Kidney glomerular epithelial cell (primary cell): ENCODE measurements around the gene PLA2G5.

Experiments
- DNase-seq: peaks from one replicate; lab custom pipeline; 2025; lab: John Stamatoyannopoulos, UW

PLA2G5 gene

DNA sequence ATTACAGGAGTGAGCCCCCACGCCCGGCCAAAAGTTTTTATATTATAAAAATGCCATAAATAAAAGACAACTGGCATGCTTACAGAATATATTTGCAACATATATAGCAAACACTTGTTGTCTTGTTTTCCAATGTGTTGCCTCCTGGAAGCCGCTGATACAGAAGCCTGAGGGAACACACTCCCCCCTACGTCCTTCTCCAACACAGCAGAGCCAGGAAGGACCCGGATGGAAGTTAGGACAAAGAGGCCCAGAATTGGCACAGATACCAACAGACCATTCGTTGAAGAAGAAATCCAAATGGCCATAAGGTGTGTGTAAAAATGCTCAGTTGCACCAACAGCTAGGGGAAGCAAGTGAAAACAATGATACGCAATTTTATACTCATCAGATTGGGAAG, 1.3 kb upstream of the PLA2G5 start:
- DNase-seq: no peak

DNA sequence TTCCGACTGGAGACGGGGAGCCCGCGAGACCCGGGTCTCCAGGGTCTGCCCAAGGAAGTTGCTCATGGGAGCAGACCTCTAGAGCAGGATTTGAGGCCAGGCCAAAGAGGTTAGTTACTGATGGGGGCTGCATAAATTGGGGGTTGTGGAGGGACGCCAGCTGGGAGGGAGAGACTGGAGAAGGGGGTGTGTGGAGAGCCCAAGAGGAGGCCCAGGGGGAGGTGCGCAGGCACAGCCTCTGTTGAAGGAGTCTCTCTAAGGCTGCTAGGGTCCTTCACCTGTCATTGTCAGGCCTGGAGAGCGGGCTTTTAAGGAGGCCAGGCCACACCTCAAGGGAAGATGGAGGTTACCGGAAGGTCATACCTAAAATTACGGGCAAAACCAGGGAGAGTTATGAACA, 363 bp downstream of the PLA2G5 start:
- no peak for DNase-seq

DNA sequence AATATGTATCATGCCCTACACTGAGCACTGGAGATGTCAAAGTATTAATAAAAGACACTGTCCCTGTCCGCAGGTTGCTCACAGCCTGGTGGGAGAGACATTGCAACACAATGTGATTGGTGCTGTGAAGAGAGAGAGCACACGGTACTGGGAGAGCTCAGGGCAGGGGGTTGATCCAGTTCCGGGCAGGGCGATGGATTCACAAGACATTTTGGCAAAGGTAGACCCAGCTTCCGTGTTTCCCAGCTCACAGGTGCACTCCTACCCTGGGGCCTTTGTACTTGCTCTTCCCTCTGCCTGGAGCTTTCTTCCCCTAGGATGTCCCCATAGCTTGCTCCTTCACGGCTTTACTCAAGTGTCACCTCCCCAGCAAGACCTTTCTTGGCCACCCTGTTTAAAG, 1.4 kb downstream of the PLA2G5 start:
- DNase-seq: no peak

DNA sequence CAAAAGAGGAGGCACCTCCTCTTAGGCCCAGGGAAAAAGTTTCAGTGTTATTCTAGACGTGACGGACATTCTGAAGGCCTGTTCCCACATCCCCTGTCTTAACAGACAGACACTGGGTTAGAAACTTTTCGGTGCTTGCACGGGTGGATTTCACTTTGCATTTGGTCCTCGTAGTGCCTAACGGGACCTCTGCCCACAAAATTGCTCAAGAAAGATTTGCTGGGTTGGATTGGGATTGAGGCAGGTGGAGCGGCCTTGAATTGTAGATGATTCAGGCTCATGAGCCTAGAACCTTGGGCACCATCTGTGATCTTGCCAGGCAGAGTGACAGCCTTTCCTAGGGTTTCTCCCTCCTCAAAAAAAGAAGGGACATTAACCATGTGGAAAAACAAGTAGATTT, 2.8 kb downstream of the PLA2G5 start:
- no peak for DNase-seq

DNA sequence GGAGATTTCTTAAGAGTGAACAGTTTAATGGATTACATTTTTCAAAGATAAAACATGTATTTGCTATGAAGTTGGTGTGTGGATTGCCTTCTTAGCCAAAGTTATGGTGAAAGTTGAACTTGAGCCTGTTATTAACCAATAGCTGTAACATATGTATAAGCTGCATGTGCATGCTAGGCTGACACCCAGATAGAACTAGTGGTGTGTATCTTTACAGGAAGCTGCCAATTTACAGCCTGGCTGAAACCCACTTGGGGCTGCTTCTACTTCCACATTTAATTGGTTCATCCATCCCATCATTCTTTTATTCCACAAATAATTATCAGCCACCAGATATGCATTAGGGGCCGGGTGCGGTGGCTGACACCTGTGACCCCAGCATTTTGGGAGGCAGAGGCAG, 3.3 kb downstream of the PLA2G5 start:
- no peak for DNase-seq

DNA sequence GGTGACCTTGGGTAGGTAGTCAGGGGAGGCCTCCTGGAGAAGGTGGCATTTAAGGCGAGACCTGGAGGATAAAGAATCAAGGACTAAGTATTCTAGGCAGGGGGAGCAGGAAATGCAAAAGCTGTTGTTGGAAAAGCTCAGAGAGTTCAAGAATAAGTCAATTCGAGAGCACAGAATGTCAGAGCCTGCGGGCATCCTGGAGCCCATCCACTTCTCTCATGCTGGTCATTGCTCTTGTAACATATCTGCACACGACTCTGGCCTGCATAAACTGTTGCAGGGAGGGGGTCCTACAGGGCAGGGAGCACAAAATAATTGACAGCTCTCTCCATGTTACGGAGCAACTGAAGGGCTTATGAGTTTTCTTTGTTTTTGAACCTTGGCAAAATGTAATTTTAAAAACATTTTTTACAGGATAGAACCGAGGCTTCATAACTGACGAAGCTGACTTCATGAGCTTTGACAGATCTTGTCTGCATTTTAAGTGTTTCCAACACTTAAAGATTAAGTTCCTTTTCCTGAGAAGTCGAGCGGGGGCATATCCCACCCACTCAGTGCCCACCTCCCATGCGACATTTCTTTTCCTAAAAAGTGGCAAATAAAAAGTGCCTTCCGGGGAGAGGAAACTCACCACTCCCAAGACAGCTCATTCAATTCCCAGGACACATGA, 4.2 kb downstream of the PLA2G5 start:
- DNase-seq: no peak

DNA sequence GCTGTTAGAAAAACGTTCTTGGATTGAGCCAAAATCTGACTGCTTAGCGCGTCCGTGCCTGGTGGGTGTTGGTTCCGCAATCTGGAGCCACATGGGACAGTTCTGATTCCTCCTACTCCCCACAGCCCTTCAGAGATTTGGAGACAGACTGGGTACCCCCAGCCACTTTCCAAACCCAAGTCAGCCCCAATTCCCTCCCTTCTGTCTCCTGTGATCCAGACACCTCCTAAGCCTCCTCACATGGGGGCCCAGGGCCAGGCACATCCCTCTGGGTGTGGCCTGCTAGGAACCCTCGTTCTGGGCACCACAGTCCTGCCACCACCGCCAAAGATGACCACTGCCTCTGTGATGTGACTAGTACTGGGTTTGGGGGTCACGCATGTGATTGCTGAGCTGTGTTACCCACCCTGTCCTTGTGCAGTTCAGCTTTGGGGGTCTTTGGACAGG, 4.8 kb downstream of the PLA2G5 start:
- DNase-seq: no peak

DNA sequence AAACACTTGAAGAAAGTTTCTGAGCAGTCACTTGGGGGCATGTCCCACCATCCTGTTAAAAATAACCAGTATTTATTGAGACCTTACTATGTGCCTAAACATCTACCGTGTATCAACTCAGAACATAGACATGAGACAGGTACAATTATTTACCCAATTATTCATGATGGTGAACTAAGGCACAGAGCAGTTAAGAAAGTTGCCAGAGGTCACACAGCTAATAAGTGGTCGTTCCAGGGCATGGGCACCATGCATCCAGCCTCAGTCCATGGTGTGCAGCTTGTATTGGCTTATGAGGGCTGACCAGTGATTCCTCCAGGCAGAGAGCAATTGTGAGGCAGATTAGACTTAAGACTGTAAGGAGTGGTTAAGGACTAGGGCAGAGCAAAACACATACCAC, 5.4 kb downstream of the PLA2G5 start:
- no peak for DNase-seq

DNA sequence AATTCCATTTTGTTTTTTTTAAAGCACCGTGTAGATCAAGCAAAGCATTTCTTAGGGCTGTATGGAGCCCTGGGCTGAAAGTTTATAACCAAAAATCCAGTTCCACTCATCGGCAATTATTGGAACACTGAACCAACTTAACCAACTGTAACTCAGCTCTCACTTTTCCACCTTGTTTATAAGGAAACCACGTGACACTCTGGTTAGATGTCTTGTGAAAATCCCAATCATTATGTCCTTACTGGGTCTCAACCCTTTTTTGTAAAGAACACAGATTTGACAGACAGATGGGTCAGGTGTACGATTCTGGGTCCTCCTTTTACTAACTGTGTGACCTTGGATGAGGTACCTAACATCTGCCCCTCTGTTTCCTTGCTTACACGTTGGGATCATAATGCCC, 6.2 kb downstream of the PLA2G5 start:
- DNase-seq: no peak

DNA sequence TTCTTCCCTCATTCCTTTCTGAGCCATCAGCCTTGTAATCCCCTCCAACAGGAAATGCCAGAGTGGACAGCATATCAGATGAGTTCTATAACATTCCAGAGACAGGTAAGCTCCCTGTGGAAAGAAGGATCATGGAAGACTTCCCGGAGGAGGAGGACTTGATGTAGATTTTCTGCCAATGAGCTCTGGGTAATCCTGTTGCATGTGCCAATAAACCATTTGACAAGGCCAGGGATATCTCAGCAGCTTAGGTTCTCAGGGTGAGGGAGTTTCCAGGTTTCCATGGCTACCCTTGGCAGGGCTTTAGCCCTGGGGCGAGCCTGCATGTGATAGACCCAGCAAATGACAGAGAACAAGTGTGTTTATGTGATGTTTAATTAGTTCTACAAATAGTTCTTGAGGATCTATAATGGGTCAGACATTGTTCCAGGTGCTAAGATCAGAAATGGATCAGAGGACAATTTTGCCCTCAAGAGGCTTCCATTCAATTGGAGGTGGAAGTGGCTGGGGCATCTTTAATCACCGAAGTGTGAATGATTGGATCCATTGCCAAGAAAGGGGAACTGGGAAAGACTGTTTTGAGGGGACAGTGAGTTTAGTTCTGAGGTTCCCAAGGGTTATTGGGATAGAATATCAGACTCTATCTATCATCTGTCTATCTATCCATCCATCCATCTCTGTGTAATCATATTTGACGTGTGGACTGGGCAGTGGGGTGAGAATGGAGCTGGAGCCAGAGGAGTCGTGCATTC, 6.9 kb downstream of the PLA2G5 start:
- no peak for DNase-seq

DNA sequence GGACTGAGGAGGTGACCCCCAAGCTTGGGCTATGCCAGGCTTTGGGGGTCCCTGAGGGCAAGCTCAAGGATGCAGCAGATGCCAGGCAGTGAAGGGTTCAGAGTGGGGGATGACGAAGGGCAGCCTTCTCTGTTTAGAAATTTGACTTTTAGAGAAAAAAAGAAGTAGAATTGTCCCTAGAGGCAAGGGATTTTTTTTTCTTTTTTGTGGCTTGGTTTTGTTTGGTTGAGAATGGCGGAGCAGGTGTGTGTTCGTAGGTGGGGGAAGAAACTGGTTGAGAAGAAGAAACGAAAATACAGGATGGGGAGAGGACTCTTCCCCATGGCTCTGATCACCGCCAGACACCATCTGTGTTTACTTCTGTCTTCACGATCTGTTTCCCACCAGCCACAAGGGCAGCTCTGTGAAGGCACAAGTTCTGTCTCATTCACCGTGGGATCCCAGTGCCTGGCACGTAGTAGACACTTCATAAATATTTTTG, 8.2 kb downstream of the PLA2G5 start:
- no peak for DNase-seq

DNA sequence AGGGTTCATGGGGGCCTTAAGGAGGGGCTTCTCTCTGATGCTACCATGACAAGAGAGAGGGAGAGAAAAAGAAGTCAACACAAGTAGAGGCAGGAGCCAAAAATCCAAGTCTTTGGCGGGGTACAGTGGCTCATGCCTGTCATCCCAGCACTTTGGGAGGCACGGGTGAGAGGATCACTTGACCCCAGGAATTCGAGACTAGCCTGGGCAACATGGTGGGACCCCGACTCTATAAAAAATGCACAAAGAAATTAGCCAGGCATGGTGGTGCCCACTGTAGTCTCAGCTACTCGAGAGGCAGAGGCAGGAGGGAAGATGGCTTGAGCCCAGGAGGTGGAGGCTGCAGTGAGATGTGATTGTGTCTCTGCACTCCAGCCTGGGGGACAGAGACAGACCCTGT, 8.7 kb downstream of the PLA2G5 start:
- no peak for DNase-seq

DNA sequence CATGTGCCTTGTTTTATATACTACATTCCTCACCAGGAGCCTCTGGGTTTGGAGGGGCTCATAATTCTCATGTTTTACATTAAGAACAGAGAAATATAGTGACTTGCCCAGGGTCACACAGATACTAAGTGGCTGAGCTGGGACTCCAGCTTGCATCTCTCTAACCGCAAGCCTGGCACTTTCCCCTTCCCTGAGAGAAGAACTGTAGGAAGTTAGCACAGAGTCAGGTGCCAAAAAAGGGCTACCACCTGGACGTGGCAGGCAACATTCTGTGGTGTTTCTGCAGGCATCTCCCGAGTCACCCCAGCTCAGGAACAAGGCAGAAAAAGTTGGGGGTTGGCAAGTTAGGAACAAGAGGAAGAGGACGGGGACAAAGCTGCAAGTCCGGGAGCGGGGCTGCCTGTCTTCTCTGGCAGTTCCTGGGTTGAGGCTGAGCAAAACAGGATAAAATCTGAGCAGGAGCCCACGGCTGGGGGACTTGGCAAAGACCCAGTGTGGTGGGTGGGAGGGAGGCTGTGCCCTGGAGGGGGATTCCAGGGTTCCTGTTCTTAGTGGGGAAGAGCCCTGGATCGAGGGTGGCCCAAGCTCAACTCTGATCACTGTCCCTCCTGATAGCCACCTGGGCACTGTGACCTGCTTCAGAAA, 9.8 kb downstream of the PLA2G5 start:
- DNase-seq: no peak

DNA sequence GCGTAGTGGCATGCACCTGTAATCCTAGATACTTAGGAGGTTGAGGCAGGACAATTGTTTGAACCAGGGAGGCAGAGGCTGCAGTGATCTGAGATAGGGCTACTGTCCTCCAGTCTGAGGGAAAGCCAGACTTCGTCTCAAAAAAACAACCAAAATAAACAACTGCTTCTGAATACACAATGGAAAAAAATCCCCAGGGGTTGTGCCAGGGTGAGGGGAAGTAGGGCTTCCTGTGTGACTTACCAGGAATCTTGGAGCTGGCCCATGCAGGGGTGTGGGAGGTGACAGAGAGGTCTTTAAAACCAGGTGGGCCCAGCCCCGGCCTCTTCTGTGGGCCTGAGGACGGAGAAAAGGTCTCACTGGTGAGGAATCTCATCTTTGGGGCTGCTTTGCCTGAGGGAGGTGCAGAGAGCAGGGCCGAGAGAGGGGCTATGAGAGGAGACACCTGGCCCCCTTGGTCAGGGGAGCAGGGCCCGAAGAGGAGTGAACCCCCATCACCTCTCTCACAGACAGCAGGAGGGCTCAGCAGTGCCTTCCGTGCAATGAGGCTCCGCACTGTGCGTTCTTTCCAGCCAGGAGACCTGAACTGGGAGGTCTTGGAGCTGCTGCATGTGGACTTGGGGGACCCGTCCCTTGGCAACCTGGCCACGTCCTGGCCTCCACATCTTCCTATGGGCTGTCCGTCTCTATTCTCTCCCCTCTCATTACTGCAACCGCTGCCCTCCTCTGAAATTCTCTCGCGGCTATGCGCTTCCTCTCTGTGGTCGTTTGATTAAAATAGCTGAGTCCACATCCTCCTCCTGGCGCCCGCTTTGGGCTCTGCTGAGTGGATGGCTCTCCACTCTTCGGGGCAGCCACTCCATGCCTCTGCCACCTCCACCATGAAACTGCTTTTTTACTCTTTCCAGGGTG, 10.7 kb downstream of the PLA2G5 start:
- no peak for DNase-seq

DNA sequence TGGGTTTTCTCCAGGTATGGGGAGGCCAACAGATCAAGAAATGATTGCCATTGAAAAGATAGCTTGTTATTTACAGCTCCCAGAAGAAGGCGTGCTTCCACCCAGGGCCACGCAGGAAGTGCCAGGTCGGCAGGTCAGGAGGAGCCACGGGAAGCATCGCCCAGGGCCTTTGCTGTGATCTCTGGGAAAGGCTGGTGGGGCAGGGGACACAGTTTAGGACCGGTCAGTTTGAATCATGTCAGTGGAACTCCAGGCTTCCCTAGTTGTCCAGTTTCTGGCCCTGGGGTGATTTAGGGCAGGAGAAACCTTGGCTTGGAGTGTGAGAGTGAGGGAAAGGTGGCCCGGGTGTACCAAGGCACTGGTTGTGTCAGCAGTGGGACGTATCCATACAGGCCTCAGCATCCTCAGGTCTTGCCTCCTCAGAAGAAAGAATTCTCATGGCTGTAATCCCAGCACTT, 11.4 kb downstream of the PLA2G5 start:
- DNase-seq: no peak

DNA sequence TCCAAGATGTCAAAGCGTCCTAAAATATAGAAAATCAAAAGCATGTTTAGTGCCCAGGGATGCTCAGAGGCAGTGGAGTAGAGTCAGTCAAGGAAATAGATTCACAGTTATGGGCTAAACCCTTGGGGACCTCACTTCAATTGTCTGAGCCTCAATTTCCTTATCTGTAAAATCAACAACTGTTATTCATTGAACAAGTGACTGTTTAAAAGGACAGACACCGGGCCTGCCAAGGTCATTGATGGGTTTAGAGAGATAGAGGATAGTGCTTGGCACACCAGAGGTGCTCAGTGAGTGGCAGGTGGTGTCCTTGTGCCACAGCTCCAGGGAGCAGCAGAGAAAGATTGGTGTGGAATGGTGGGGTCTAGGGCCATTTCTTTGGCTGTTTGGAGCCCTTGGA, 12.8 kb downstream of the PLA2G5 start:
- DNase-seq: no peak

DNA sequence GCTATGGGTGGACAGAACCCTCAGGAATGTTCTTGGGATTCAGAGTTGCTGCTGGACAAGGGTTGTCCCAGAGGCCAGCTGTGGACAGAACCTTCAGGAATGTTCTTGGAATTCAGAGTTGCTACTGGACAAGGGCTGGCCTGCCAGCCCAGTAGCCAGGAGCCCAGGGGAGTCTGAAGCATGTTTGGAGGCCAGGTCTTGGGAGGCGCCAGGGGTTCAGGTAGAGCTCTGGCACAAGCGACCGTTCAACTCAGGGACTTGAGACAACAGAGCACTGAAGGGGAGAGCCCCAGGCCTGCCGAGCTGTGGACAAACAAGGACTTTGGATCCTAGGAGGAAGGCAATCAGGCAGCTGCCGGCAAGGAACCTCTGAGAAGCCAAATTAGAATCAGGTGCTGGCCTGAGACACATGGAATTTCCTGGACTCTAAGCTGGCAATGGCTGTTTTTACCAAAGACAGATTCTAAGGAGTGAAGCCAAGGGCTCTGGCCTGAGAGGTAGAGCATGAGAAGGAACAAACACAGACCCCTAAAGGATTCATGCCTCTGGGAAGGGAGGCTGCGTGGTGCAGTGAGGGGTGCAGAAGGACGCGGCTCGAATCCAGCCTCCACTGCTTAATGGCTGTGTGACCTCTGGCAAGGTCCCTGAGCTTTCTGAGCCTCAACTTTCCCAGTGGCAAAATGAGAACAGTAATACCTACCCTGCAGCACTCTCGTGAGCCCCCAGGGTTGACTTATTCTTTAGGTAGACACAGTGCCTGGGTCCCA, 13.4 kb downstream of the PLA2G5 start:
- no peak for DNase-seq

DNA sequence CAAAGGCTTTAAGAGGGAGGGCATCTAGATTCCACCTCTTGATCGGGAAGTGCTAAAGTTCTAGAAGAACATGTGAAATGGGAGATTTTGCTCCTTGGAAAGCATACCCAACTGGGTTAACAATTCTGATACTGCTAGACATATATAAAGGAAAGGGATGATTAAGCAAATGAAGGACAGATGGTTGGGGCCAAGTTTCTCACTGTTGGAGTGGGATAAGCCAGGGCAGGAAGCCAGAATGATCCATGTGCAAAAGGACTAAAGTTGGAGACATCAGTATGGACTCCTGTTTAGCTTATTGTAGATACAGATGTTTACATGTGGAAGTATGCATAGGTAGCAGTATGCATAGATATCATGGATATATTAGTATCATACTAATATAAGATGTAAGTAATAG, 16.8 kb downstream of the PLA2G5 start:
- no peak for DNase-seq

DNA sequence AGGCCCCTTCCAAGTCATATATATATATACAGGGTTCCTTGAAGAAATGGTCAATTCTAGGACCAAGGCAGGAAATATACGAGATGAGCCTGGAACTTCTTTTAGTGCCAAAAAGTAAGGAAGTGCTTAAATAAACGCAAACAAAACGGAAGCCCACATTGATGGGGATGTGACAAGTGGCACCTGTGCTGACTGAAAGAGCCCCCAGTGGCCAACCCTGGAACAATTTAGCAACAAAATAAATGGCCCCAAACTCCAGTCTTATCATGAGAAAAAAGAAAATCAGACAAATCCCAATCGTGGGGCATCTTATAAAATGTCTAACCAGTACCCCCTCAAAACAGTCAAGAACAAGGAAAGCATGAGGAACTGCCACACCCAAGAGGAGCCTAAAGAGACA, 17.7 kb downstream of the PLA2G5 start:
- DNase-seq: no peak

DNA sequence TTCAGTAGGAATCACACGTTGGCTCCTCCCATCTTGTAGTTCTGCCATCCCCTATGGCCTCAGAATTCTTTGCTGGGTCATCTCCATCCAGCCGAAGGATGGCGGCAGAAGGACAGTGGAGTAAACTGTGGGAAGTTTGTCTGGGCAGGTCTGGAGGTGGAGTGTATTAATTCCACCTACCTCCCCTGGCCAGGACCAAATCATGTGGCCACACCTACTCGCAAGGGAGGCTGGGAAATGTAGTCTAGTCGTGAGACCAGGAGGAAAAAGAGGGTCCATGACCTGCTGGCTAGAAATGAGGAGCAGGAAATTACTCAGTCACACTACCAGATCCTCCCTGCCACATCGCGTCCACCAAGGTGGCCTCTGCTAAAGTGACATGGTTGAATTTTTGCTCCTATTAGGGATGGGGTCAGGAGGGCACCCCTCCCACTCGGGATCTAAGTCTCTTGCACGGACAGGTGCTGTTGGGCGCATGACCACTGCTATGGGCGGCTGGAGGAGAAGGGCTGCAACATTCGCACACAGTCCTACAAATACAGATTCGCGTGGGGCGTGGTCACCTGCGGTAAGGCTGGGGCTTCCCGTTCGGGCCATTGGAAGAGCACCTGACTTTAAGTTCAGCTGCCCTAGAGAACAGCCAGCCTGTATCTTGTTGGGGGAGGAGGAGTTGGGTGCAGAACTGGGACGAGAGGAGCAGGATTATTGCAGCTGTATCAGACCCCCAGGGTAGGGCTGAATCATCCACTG, 19.5 kb downstream of the PLA2G5 start:
- DNase-seq: no peak

DNA sequence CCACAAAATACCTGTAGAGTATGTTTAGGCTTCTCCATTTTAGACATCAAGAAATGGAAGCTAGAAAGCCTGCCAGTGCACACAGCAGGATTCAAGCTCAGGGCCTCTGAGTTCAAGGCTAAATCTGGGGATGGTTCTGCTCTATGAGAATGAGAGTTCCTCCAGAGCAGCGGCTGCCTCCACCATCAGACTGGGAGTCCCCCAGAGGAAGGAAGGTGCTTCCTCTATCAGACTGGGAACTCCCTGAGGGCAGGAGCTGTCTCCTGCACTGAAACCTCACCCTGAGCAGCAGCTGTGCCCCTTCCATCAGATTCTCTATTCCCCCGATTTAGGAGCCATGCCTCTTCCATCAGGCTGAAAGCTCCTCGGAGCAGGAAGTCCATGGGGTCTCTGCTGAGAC, 20.1 kb downstream of the PLA2G5 start:
- no peak for DNase-seq
